Measurements from ENCODE around the gene CREM.

GRCh38 chr10:35083242-35083641 is 43.4 kb upstream of the CREM start:
- TF ChIP-seq CTCF (IDR thresholded peaks at IDR 0.05; ENCODE audit: insufficient read depth, low read length) (no peak), POLR2AphosphoS5 (IDR thresholded peaks at IDR 0.05; ENCODE audit: low read depth) (no peak)
